Tibial nerve (tissue), 4 donors: ENCODE measurements around the gene PROM2.

ENCODE experiments used
- EP300 ChIP-seq, 2 donors: sonication (generic); formaldehyde crosslinking; IDR thresholded peaks; one replicate each; pipeline ENCODE4 v1.6.1; 2017; ENCODE audit warnings: antibody characterized with exemption in 2 of 2, mild to moderate bottlenecking in 1 of 2
- POLR2A ChIP-seq, 2 donors: fragments of 450-650 bp; IDR thresholded peaks; one replicate each; pipeline ENCODE4 v1.6.1; 2017; ENCODE audit warnings: antibody characterized with exemption in 2 of 2, mild to moderate bottlenecking in 2 of 2, moderate library complexity in 2 of 2
- TF ChIP-seq, protein P1 (sequence below), 5 experiments: fragments of 200-600 bp in 3 of 5; fragments of 450-650 bp in 2 of 5; sonication (generic) in 3 of 5; IDR thresholded peaks; one replicate each; pipeline ENCODE4 v1.5.1; 2016 to 2019; ENCODE audit warnings: antibody characterized with exemption in 5 of 5, mild to moderate bottlenecking in 3 of 5, moderate library complexity in 2 of 5

DNA sequence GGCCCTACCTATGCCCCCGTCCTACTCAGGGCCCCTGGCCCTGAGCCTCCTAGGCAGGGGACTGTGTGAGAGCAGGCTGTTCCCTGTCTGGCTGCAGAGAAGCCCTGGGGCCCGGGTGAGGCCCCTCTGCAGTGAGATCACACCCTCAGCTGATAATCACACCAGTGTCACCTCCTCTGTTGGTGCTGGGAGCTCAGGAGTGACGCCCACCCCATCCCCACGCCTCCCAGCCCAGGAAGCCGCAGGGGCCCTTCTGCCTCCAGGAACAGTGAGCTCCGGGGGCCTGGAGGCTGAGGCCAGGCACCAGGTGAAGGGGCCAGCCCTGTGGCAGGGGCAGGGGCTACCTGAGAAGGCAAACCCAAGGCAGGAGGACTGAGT lies 42.9 kb downstream of the PROM2 start:
- TF ChIP-seq EP300 (IDR thresholded peaks at IDR 0.05) (no peak), POLR2A (IDR thresholded peaks at IDR 0.05) (no peak)
- TF ChIP-seq, protein P1, sequence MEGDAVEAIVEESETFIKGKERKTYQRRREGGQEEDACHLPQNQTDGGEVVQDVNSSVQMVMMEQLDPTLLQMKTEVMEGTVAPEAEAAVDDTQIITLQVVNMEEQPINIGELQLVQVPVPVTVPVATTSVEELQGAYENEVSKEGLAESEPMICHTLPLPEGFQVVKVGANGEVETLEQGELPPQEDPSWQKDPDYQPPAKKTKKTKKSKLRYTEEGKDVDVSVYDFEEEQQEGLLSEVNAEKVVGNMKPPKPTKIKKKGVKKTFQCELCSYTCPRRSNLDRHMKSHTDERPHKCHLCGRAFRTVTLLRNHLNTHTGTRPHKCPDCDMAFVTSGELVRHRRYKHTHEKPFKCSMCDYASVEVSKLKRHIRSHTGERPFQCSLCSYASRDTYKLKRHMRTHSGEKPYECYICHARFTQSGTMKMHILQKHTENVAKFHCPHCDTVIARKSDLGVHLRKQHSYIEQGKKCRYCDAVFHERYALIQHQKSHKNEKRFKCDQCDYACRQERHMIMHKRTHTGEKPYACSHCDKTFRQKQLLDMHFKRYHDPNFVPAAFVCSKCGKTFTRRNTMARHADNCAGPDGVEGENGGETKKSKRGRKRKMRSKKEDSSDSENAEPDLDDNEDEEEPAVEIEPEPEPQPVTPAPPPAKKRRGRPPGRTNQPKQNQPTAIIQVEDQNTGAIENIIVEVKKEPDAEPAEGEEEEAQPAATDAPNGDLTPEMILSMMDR (IDR thresholded peaks at IDR 0.05) = no peak
